ENCODE data around the gene MED27. TPM values are rescaled to one million over a fixed set of nuclear protein-coding genes. Genes with fewer than 3 reads are reported as not detected.

The MED27 gene
- total and polyA plus RNA-seq, 2 of the 8 experiments (the other 6 are each of a cell fraction or from before 2014, with no cell fraction given), result 29.9 to 56.5 TPM

GRCh38 chr9:131827821-131828369 is 251.8 kb downstream of the MED27 start (continued):
- TF ChIP-seq TAF7 (optimal IDR thresholded peaks at IDR 0.05; ENCODE audit: borderline replicate concordance, low read depth, low read length) (no peak), TCF12 (IDR thresholded peaks at IDR 0.05; ENCODE audit: low read depth, low read length) (no peak), SIN3A (conservative IDR thresholded peaks at IDR 0.05 in 1 of 2, IDR thresholded peaks at IDR 0.05 in 1 of 2; ENCODE audit: low read depth in 1 of 2, low read length in 2 of 2) (no peak)
- TF ChIP-seq, protein P1, sequence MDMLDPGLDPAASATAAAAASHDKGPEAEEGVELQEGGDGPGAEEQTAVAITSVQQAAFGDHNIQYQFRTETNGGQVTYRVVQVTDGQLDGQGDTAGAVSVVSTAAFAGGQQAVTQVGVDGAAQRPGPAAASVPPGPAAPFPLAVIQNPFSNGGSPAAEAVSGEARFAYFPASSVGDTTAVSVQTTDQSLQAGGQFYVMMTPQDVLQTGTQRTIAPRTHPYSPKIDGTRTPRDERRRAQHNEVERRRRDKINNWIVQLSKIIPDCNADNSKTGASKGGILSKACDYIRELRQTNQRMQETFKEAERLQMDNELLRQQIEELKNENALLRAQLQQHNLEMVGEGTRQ (IDR thresholded peaks at IDR 0.05; ENCODE audit: low read length), result no peak
